OCI-LY7 (cell line): ENCODE results near the gene CRTAP.
A peak's percentile ranks its signal among the peaks of the same experiment; 100 is the strongest.

Source experiments
- EZH2phosphoT487 ChIP-seq: fragments of 200-600 bp; sonication (generic); IDR thresholded peaks from 2 replicates; pipeline ENCODE4 v1.6.1; 2018; ENCODE audit warnings: low read depth, borderline replicate concordance, mild to moderate bottlenecking, mixed run types, antibody characterized with exemption, low read length, moderate library complexity, mixed read lengths
- TF ChIP-seq, protein P1 (sequence below): fragments of 200-600 bp; sonication (generic); conservative IDR thresholded peaks from 2 replicates; pipeline ENCODE4 v1.5.1; 2014; ENCODE audit warnings: mild to moderate bottlenecking, antibody characterized with exemption, low read length, moderate library complexity, mixed read lengths

DNA sequence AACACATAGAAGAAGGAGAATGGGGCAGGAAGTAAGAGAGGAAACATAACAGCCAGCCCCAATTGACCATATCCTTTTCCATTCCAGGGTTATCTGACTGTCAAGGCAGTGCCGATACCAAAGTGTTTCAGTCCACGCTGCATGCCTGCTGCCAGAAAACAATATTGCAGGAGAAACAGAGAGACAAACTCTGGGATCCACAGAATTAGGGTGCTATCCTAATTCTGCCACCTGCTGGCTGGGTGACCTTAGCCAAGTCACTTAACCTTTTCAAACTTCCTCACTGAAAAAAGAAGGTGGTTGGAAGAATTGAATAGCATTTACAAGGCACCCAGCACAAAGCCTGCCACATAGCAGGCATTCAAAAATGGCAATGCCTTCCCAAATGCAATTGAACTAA is 48.9 kb upstream of the CRTAP start:
- TF ChIP-seq, protein P1, sequence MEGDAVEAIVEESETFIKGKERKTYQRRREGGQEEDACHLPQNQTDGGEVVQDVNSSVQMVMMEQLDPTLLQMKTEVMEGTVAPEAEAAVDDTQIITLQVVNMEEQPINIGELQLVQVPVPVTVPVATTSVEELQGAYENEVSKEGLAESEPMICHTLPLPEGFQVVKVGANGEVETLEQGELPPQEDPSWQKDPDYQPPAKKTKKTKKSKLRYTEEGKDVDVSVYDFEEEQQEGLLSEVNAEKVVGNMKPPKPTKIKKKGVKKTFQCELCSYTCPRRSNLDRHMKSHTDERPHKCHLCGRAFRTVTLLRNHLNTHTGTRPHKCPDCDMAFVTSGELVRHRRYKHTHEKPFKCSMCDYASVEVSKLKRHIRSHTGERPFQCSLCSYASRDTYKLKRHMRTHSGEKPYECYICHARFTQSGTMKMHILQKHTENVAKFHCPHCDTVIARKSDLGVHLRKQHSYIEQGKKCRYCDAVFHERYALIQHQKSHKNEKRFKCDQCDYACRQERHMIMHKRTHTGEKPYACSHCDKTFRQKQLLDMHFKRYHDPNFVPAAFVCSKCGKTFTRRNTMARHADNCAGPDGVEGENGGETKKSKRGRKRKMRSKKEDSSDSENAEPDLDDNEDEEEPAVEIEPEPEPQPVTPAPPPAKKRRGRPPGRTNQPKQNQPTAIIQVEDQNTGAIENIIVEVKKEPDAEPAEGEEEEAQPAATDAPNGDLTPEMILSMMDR: peak; percentile 91
- no peak for TF ChIP-seq EZH2phosphoT487
